Right hindlimb (tissue), 1 donor: Measurements from ENCODE around the gene FNIP1.
"Not testable (repeated sequence)": the region's sequence is repeated elsewhere in the genome, so short reads cannot be mapped to it uniquely, and the experiment has no call there.

ENCODE experiments used
- DNase-seq: peaks from one replicate; pipeline ENCODE4 v3.0.0-alpha.2; 2018

Gene FNIP1

GRCh38 chr5:131684051-131684450 lies 112.8 kb downstream of the FNIP1 start:
- no peak for DNase-seq

- DNase-seq, result no peak
Measured at GRCh38 chr5:131682826-131683225, 114.0 kb downstream of the FNIP1 start.

DNA sequence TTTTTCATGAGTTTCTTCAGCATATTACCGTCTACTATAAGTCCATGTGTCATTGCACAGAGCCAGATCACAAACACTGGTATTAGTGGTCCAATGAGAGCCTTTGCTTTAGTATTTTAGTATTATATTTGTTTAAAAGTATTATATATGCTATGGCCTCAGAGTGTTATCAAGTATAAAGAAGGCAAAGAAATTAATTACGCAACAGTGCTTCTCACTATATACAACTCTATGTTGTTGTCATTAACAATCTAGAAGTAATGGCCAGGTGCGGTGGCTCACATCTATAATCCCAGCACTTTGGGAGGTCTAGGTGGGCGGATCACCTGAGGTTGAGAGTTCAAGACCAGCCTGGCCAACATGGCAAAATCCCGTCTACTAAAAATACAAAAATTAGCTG lies 114.6 kb downstream of the FNIP1 start:
- no peak for DNase-seq

GRCh38 chr5:131679911-131680310 lies 116.9 kb downstream of the FNIP1 start:
- DNase-seq, result no peak

- not testable (repeated sequence) for DNase-seq
Measured at GRCh38 chr5:131678273-131678672, 118.5 kb downstream of the FNIP1 start.

- no peak for DNase-seq
Measured at GRCh38 chr5:131677115-131677514, 119.7 kb downstream of the FNIP1 start.

DNA sequence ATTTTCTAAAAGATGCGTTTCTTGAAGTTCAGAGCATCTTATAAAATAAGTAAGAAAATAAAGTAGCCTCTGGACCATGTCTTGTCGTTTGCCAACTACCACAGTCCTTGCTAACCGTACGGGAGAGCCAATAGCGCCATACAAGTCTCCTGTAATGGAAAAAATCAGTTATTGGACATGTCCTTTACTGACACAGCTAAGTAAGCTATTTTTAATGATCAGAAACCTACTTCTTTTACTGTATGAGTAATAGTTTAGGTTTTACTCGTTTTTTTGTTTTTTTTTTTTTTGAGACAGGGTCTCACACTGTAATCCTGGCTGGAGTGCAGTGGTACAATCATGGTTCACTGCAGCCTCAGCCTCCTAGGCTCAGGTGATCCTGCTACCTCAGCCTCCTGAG lies 124.0 kb downstream of the FNIP1 start:
- no peak for DNase-seq

- peak; percentile 24 for DNase-seq
Measured at GRCh38 chr5:131671994-131672655, 124.7 kb downstream of the FNIP1 start.

GRCh38 chr5:131671409-131671808 lies 125.4 kb downstream of the FNIP1 start:
- no peak for DNase-seq

- DNase-seq, result no peak
Measured at GRCh38 chr5:131664929-131665328, 131.9 kb downstream of the FNIP1 start.

DNA sequence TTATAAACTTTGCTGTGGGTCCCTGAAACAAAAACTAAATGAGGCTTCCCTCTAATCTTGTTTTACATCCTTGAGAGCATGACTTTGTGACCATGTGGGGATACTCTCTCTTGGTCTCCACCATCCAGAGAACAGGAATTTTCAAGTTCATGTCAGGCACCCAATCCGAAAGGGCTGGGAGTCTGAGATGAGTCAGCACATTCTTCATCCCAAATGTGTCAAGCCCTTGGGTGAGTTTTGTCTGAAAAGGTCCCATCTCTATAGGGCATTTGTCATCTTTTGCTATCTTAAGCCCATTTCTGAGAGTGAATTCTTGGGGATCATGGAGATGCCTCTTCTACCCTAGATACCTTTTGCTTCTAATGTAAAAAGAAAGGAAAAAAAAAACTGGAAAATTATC lies 134.9 kb downstream of the FNIP1 start:
- DNase-seq, result no peak

- DNase-seq, result no peak
Measured at GRCh38 chr5:131659841-131660240, 137.0 kb downstream of the FNIP1 start.

- DNase-seq, result no peak
Measured at GRCh38 chr5:131659290-131659689, 137.5 kb downstream of the FNIP1 start.

DNA sequence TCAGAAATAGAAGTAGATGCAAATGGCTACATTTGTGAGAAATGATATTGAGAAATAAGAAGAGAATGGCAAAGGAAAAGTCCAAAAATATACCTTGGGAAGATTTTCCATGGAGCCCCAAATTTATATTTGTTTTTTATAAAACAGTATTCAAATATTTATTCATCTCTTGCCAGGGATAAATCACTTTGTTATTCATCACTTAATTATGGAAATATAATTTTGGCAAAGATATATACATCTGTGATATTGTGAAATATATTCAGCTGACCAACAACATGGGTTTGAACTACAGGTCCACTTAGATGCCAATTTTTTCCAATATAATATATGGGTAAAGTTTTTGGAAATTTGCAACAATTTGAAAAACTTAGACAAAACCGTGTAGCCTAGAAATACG lies 142.0 kb downstream of the FNIP1 start:
- DNase-seq, result no peak

- no peak for DNase-seq
Measured at GRCh38 chr5:131654309-131654708, 142.5 kb downstream of the FNIP1 start.

DNA sequence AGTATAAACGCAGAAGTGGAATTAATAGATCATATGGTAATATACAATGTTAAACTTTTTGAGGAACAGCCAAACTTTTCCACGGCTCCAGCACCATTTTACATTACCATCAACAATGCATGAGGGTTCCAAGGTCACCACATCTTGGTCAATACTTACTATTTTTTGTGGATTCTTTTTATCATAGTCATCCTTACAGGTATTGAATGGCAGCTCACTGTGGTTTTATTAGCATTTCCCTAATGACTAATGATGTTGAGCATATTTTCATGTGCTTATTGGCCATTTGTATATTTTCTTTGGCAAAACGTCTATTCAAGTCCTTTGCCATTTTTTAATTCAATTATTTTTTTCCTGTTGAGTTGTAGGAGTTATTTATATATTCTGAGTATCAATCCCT lies 147.7 kb downstream of the FNIP1 start:
- DNase-seq, result no peak

DNA sequence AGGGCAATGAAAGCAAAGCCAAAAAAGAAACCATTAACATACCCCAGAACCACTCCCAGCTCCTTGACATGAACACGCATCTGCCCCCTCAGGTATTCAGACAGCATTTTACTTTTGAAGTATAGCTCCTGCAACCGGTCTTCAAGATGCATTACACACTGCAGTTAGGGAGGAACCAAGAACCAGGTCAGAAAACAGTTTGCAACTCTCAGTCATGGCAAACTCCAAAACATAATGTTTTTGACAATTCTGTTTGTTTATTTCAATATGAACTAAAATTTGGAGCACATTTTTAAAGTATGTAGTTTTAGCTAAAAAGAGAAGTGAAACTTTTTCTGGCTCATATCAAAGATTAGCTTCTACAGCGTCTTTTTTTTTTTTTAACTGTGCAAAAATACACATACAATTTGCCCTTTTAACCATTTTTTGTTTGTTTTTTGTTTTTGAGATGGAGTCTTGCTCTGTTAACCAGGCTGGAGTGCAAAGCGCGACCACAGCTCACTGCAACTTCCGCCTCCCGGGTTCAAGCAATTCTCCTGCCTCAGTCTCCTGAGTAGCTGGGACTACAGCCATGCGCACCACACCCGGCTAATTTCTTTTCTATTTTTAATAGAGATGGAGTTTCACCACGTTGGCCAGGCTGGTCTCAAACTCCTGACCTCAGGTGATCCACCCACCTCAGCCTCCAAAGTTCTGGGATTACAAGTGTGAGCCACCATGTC lies 149.6 kb downstream of the FNIP1 start:
- DNase-seq, result no peak

DNA sequence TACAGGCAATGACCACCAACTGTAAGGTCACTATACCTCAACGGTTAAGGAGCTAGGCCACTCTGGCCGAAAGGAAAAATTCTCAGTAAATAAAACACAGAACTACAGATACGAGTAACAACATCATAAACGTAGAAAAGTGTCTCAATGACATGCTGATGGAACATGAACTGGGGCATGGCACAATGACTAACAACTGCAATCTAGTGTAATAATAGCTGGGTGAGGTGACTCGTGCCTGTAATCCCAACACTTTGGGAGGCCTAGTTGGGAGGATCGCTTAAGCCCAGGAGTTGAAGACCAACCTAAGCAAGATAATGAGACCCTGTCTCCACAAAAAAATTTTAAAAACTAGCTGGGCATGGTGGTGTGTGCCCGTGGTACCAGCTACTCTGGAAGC lies 152.0 kb downstream of the FNIP1 start:
- no peak for DNase-seq

DNA sequence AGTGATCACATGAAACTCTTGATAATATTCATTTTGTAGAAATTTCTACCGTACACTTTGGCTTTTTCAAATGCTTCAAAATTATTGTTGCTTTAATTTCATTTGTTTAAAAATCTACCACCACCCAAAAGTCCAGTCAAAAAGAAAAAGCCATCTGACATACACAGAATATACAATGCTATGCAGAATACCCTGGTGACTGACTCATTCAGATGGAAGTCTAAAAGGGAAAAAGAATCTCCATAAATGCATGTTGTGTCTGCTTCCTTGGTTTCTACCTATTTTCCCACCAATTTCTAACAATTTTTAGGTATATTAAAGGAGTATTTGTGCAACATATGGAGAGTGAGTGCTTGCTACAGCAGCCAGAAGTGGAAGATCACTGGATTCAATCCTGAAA lies 152.4 kb downstream of the FNIP1 start:
- DNase-seq, result no peak

DNA sequence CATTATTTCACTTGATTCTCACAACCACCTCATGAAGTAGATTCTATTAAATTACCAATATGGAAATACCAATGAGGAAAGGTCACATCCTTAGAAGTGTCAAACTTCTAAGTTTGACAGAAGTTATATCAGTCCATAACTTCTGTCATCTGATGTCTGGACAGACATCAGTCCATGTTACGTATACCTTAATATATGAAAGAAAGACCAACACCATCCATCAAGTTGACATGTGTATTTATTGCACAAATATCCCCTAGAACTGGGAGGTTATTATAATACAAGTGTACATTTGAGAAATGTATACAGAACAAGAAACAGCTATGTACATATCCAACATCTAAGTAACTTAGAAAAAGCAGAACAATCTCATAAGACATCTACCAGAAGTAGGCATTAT lies 155.3 kb downstream of the FNIP1 start:
- no peak for DNase-seq

- DNase-seq, result no peak
Measured at GRCh38 chr5:131640043-131640856, 156.6 kb downstream of the FNIP1 start.

- no peak for DNase-seq
Measured at GRCh38 chr5:131639148-131639547, 157.7 kb downstream of the FNIP1 start.

DNA sequence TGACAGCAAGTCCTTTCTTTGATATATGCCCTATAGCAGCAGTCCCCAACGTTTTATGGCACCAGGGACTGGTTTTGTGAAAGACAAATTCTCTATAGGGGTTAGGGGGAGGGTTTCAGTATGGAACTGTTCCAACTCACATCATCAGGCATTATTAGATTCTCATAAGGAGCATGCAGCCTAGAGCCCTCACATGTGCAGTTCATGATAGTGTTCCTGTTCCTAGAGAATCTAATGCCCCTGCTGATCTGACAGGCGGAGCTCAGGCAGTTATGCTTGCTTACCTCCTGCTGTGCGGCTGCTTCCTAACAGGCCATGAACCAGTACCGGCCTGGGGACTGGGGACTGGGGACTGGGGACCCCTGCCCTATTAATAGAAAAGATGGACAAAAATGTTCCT lies 159.1 kb downstream of the FNIP1 start:
- no peak for DNase-seq
